ENCODE results near the gene MS4A4A. TPM values are rescaled to one million over a fixed set of nuclear protein-coding genes. Genes with fewer than 3 reads are reported as not detected.

The MS4A4A gene
- total and polyA plus RNA-seq, 10 of the 15 experiments (the other 5 are each of a cell fraction or from before 2014, with no cell fraction given): 0.10 to 2.4 (median 0.68) TPM

- TF ChIP-seq CBX5 (IDR thresholded peaks at IDR 0.05; ENCODE audit: low read depth): no peak
- no peak for TF ChIP-seq MTA3 (IDR thresholded peaks at IDR 0.05; ENCODE audit: borderline replicate concordance, low read length)
- no peak for TF ChIP-seq ZBTB33 (IDR thresholded peaks at IDR 0.05)
- TF ChIP-seq RAD51 (IDR thresholded peaks at IDR 0.05): no peak
- no peak for TF ChIP-seq KDM1A (IDR thresholded peaks at IDR 0.05; ENCODE audit: borderline replicate concordance)
- no peak for TF ChIP-seq POU2F2 (IDR thresholded peaks at IDR 0.05; ENCODE audit: borderline replicate concordance, low read depth, low read length)
- TF ChIP-seq PKNOX1 (IDR thresholded peaks at IDR 0.05): no peak
- no peak for TF ChIP-seq BACH1 (IDR thresholded peaks at IDR 0.05; ENCODE audit: borderline replicate concordance)
- no peak for TF ChIP-seq SREBF1 (IDR thresholded peaks at IDR 0.05; ENCODE audit: low read length)
- no peak for TF ChIP-seq POLR2AphosphoS5 (IDR thresholded peaks at IDR 0.05; ENCODE audit: low read length)
Observed at GRCh38 chr11:60336767-60337391, 56.4 kb downstream of the MS4A4A start (continued).

GRCh38 chr11:60338053-60338452 lies 57.6 kb downstream of the MS4A4A start:
- peak overlapping the region; percentile 68; the same call in 1 of the 2 replicates for H3K4me2 ChIP-seq (ENCODE audit: control insufficient read depth, insufficient read depth)
- H2AFZ ChIP-seq (ENCODE audit: control insufficient read depth, low read depth, low read length): no peak overlapping the region
- BruUV-seq (replicated peaks): no TSS peak
- intact Hi-C loops (cut with micrococcal nuclease; ENCODE audit: unreplicated experiment) (loop anchor here (2.0 to 10.0 kb wide), 2 partner anchors 281 to 427 kb away; no protein-coding TSS in a partner anchor), in situ Hi-C loops (cut with MboI) (no loop called here)
- FAIRE-seq: no peak
- H3K27ac ChIP-seq (ENCODE audit: control insufficient read depth, insufficient read depth): peak overlapping the region; percentile 48; the same call in 1 of the 2 replicates
- H3K4me1 ChIP-seq (ENCODE audit: control insufficient read depth, insufficient read depth, low read length): peaks cover 22% of the 10 kb centered on the region
- no peak overlapping the region for H3K4me3 ChIP-seq
- 0% methylated on average over 2 of the region's 2 CpGs for WGBS (ENCODE audit: insufficient coverage, insufficient replicate concordance, low lambda C conversion rate, missing lambda C conversion rate)
- CTCF ChIA-PET: interaction anchor here (1.0 to 3.3 kb wide), 2 partner anchors 62 to 72 kb away, joined by 3 to 14 read pairs; no protein-coding TSS in a partner anchor
- no peaks in the 10 kb centered on the region for H3K79me2 ChIP-seq (ENCODE audit: control insufficient read depth, insufficient read depth, low read length)
- no peaks in the 10 kb centered on the region for H3K27me3 ChIP-seq (replicated peaks in 1 of 2; ENCODE audit: control insufficient read depth in 2 of 2, insufficient read depth in 2 of 2, low read length in 1 of 2)
- DNase-seq (ENCODE audit: low read depth, low spot score): no peak
- SMC1A ChIA-PET (ENCODE audit: uncharacterized antibody, unreplicated experiment): interaction anchor here (1.2 to 1.3 kb wide), 2 partner anchors 11 to 56 kb away, joined by 3 read pairs; no protein-coding TSS in a partner anchor
- RAD21 ChIA-PET (ENCODE audit: unreplicated experiment): no interaction called here
- POLR2A ChIA-PET: no interaction called here
- no peaks in the 10 kb centered on the region for H4K20me1 ChIP-seq (ENCODE audit: control insufficient read depth, insufficient read depth)
- H3K9me3 ChIP-seq (replicated peaks; ENCODE audit: control insufficient read depth, insufficient read depth, low read length): no peaks in the 10 kb centered on the region; the same call in 2 of the 3 replicates
- peak; percentile 59 for ATAC-seq
- H3K36me3 ChIP-seq (ENCODE audit: control insufficient read depth in 2 of 2, insufficient read depth in 2 of 2, low read length in 1 of 2): no peaks in the 10 kb centered on the region
- no peak overlapping the region for H3K9ac ChIP-seq (ENCODE audit: control insufficient read depth, insufficient read depth, low read length)
- TF ChIP-seq JUNB (IDR thresholded peaks at IDR 0.05): peak; percentile 82
- no peak for TF ChIP-seq CBX3 (IDR thresholded peaks at IDR 0.05; ENCODE audit: borderline replicate concordance, low read depth)
- peak; percentile 93 for TF ChIP-seq MEF2A (IDR thresholded peaks at IDR 0.05; ENCODE audit: insufficient read depth, low read depth, low read length)
- no peak for TF ChIP-seq SIX5 (IDR thresholded peaks at IDR 0.05; ENCODE audit: low read depth, low read length, severe bottlenecking)
- no peak for TF ChIP-seq BHLHE40 (IDR thresholded peaks at IDR 0.05; ENCODE audit: borderline replicate concordance in 1 of 2, low read depth in 2 of 2, low read length in 1 of 2)
- no peak for TF ChIP-seq IRF4 (IDR thresholded peaks at IDR 0.05; ENCODE audit: low read depth, low read length)
- no peak for TF ChIP-seq NFYA (IDR thresholded peaks at IDR 0.05; ENCODE audit: borderline replicate concordance, low read depth, low read length)
- no peak for TF ChIP-seq ZNF384 (IDR thresholded peaks at IDR 0.05; ENCODE audit: borderline replicate concordance, low read depth, low read length)
- no peak for TF ChIP-seq NR2F1 (conservative IDR thresholded peaks at IDR 0.05)
- TF ChIP-seq MEF2B (IDR thresholded peaks at IDR 0.05; ENCODE audit: partially characterized antibody, poor library complexity, severe bottlenecking): peak; percentile 65
- no peak for TF ChIP-seq CREB1 (IDR thresholded peaks at IDR 0.05; ENCODE audit: low read depth)
- TF ChIP-seq NRF1 (conservative IDR thresholded peaks at IDR 0.05; ENCODE audit: low read depth, low read length): no peak

Data from GM12878 (cell line).